GM21737 (cell line): ENCODE results near the gene NEK11.
"Not testable (repeated sequence)": the region's sequence is repeated elsewhere in the genome, so short reads cannot be mapped to it uniquely, and the experiment has no call there.

Source experiments
- ATAC-seq: cut with Tn5 transposase; IDR thresholded peaks from one replicate; pipeline ENCODE4 v1.9.1; 2021; ENCODE audit warnings: mild to moderate bottlenecking, moderate library complexity; ENCODE audit not compliant: unreplicated experiment

The NEK11 gene

DNA sequence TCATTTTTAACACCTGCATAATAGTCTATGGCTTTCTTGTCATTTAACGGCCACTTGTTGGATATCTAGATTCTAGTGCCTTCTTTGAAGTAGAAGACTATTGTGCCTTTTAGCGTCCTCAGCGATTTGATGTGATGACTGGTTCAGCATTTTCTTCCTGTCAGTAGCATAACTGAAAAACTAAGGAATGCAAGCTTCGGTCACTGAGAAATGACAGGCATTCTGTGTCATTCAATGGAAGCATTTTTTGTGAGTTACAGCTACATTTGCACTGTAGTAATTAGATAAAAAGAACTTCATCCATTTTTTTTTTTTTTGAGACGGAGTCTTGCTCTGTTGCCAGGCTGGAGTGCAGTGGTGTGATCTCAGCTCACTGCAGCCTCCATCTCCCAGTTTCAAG, 10.3 kb downstream of the NEK11 start:
- ATAC-seq = no peak

DNA sequence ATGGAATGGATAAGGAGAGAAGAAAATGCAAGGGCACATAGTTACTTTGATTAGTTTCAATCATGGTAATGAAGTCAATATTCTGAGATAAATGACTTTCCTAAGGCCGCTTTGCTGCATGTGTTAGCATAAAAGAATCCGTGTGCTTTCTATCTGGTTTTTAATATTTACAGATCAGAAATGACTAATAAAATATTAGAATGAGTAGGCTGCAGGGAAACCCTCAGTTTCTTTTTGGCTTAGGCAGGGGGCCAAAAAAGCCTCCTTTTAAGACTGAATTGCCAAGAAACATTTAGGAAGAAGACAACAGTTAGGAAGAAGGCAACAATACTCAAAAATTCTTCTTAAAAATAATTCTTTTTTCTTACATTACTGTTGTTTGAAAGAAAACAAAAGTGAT, 11.6 kb downstream of the NEK11 start:
- no peak for ATAC-seq

DNA sequence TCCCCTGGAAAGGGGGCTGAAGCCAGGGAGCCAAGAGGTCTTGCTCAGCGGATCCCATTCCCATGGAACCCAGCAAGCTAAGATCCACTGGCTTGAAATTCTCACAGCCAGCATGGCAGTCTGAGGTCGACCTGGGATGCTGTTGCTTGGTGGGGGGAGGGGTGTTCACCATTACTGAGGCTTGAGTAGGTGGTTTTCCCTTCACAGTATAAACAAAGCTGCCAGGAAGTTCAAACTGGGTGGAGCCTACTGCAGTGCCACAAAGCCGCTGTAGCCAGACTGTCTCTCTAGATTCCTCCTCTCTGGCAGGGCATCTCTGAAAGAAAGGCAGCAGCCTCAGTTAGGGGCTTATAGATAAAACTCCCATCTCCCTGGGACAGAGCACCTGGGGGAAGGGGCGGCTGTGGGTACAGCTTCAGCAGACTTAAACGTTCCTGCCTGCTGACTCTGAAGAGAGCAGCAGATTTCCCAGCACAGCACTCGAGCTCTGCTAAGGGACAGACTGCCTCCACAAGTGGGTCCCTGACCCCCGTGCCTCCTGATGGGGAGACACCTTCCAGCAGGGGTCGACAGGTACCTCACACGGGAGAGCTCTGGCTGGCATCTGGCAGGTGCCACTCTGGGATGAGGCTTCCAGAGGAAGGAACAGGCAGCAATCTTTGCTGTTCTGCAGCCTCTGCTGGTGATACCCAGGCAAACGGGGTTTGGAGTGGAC, 15.8 kb downstream of the NEK11 start:
- ATAC-seq = not testable (repeated sequence)

DNA sequence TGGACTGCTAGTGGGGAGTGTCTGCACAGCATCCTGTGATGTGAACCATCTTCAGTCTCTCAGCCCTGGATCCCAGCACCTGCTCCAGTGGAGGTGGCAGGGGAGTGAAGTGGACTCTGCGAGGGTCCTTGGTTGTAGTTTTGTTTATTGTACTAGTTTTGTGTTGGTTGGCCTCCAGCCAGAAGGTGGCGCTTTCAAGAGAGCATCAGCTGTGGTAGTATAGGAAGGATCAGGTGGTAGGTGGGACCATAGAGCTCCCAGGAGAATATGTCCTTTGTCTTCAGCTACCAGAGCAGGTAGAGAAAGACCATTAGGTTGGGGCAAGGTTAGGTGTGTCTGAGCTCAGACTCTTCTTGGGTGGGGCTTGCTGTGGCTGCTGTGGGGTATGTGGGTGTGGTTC, 20.9 kb downstream of the NEK11 start:
- ATAC-seq = no peak

DNA sequence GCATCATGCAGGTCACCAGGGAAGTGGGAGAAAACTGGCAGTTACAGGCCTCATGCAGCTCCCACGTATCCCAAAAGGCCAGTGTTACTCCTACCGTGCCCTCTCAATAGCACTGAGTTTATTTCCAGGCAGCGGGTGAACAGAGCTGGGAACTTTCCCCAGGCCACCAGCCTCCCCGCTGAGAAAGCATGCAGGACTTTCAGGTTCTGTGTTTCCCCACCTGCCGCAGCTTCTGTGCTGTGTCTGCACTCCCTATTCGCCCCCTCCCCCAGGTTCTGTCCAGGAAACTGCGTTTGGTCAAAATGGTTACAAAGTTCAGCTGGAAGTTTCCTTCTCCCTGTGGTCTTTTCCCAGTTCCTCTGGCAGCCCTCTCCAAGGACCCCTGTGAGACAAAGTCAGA, 21.4 kb downstream of the NEK11 start:
- no peak for ATAC-seq

DNA sequence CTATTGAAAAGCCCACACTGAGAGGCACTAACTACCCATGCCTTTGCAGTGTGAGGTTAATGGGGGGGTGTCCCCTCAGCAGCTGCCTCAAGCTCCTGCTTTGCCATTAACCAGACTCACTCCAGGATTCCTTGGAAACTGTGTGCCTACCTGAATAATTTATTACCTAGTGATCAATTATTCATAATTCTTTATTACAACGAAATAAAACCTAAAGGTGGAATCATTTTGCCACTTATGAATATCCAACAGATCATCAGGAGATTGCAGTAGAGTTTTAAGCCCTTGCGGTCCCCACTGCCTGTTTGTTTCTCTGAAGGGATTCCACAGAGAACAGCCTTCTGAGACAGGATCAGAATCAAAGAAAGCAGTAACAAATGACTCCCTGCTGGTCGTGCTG, 23.3 kb downstream of the NEK11 start:
- no peak for ATAC-seq

DNA sequence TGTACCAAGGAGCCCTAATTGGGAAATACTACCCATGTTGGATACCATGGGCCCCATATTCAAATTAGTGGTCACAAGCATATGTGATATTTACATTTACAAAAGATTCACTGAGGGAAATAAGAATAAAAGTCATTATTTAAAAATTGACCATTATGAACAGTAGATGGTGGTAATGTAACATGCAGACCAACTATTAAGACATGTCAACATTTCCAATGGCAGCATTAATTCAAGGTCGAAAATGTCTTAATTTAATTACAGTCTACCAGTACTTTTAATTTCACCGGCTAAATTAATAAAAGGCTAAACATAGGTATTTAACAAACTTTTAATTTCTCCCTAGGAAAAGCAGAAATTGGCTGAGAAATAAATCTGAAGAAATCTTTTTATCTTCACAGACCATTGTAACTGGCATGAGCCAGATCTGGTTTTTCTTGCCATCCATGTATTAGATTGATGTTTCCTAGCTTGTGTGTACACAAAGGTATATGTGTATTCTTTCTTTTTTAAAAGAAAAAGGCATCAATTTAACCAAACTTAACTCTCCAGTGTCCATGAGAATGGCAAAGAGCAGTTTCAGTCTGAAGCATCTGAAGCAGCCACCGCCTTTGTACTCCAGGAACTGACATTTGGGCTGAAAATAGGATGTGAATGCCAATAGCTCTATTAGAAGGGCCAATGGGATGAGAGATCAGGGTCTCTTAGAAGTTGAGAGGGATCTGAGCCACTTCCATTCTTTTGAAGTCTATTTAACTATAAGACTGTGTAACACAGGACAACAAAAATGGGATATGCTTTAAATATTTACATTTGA, 26.6 kb downstream of the NEK11 start:
- ATAC-seq = no peak

DNA sequence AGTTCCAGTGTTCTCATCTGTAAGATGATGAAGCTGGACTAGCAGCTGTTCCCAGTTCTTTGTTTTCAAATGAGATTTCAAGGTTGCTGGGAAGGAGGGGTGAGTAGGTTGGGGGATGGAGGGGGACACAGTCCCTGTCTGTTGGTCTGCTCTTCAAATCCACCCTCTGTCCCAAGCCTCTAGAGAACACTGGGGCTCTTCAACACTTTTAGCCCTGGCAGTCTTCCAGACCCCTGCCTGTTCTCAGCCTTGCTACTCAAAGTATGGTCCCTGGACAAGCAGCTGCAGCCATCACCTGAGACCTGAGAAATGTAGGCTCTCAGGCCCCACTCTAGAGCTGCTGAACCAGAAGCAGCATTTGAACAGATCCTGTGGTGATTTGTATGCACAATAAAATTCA, 41.3 kb downstream of the NEK11 start:
- ATAC-seq = no peak

DNA sequence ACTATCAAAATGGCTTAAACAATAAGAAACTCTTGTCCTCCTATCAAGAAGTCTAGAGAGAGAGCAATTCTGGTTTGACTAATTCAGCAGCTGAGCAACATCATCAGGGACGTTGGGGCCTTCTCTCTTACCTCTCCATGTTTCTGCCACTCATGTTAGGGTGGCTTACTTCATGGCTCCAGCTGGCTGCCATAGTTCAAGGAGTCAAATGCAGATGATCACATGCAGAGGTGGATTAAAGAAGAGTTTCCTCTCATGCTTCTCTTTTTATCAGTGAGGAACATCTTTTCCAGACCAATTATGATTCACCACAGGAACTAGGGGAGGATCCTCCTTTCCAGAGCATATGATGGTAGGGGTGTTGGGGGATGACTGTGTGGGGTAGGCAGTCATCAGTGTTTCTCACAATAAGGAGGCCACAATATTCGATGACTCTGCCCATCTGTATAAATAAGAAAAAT, 45.5 kb downstream of the NEK11 start:
- no peak for ATAC-seq

DNA sequence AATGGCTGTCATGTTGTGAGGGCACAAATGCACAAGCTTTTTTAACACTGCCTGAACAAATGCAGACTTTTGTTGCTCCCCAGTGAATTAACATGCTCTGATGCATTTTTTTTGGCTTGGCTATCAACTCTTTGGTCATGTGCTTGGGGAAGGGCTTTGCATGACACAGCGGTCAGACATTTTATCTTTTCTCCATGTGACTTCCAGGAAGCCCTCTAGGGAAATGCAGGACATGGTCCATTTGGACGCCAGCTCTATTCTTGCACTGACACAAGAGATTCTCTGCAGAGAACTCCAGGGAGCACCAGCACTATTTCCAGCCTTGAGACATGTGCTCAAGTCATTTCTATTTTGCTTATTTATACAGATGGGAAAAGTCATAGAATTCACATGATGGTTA, 46.2 kb downstream of the NEK11 start:
- no peak for ATAC-seq

DNA sequence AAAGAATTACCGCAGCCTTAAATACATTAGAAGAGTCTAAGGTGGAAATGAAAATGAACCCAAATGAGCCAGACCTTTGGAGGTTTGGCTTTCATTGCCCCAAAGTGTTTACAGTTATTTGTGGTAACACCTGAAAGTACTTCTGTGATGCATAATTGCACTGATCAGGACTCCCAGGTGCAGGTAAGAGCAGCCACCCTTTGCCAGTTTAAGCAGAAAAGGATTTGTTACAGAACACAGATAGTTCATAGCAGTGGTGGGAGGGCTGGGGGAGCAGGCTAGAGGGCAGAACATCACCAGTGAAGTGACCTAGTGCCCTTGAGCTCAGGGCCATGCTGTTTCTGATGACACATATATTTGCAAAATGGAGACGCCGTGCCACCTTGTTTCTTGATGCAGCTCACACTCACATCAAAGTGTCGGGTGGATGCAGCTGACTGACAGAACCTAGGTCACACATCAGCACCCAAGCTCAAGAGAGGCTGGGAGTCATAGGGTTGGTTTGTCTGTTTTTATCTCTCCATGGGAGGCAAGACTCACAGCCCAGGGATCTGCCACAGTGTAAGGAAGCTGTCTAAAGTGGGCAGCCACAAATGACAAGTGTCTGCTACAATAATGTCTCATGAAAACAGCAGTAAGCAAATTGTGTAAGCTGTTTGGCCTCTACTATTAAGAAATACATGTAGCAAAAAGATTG, 49.1 kb downstream of the NEK11 start:
- ATAC-seq = no peak

DNA sequence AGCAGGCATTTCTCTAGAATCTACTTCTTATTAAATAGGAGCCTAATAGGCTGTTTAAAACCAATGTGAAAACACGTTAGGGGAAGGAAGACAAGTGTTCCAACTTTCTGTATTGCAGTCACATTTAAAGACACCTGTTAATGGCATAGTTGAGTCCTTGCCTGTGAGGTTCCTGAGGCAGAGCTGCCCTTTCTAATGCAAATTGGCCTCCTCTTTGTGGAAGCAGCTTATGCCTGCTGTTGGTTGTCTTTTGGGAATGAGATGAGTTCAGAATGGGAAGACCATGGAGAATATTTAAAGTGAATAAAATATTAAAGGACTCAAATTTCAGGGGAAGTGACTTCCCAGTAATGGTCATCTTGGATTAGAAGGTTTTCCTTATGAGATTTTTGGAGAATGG, 51.2 kb downstream of the NEK11 start:
- no peak for ATAC-seq

DNA sequence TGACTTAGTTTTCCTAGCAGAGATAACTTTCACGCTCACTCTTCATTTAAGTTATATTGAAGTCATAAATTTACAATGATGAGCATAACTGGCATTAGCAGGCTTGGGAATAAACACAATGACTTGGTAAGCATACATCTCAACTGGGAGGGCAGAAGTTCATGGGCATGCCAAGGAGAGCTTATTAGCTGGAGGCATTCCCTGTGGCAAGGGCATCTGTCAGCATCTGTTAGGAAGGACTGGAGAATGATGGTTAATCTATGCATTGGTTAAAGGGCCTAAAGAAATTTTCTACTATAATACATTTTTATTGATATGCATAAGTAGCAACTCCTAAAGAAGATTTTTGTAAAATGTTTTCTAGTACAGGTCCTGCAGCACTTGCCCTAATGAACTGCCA, 52.4 kb downstream of the NEK11 start:
- no peak for ATAC-seq

DNA sequence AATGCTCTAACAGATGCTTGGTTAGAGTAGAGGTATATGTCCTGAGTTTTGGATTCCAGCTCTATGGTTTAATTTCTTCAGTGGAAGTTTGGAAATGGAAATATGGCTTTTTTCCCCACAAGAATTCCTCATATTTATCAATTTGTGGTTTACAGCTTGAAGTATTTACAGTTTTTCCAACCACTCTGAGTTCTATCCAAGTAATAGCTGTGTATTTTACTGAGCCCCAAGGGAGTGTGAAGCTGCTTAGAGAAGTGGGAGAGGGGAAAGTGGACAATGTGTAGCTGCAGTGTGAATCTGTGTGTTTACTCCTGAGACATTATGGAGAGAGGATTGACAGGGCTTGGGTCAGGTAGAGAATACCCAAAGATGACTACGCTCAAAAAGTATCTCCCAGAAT, 54.5 kb downstream of the NEK11 start:
- ATAC-seq = no peak

DNA sequence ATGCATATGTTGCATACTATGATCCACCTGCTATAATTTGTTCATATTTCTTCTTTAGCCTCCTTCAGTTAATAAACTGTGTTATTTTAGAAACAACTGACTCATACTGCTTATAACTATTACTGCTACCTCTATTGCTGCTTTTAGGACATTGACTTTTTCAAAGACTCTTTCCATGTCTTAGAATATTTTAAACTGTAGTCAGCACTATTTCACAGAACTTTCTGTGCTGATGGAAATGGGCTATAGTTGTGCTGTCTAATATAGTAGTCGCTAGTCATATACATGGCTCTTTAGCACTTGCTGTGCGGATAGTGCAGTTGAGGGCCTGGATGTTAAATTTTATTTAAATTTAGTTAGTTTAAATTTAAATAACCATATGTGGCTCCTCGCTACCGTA, 55.6 kb downstream of the NEK11 start:
- ATAC-seq = no peak

DNA sequence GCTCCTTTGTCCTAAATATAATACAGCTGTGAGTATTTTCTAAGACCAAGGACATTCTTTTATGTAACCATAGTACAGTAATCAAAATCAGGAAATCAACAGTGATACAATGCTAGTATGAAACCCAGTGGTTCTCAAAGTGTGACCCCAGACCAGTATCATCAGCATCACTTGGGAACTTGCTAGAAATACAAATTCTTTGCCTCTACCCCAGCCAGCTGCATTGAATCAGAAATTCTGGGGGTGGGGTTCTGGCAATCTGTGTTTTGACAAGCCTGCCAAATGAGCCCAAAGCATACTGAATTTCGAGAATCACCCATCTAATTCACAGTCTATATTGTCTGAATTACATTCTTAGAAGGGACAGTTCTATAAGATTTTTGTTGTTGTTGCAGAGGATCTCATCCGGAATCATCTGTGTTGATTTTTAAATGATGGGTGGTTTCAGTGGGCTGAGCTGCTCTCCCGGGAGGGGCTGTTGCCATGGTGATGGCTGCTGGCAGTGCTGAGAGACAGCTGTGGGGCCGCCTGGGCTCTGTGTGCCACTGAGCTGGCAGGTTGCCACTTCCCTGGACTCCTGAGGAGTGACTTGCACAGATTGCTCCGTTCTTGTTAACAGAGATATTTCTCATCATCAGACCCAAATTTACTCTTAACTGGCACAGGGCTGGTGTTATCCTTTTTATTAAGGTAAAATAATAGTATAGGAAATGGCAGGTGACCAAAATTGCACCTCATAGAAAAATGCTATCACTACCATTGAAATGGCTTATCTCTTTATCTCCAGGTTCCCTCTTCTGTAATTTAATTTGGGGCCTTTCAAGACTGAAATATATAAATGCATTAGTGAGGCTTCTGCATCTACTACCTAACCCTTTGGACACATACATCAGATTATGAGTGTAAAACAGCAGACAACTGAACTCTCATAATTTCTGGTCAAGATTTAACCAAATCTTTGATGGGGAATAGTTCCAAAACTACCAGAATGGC, 56.5 kb downstream of the NEK11 start:
- ATAC-seq = no peak

DNA sequence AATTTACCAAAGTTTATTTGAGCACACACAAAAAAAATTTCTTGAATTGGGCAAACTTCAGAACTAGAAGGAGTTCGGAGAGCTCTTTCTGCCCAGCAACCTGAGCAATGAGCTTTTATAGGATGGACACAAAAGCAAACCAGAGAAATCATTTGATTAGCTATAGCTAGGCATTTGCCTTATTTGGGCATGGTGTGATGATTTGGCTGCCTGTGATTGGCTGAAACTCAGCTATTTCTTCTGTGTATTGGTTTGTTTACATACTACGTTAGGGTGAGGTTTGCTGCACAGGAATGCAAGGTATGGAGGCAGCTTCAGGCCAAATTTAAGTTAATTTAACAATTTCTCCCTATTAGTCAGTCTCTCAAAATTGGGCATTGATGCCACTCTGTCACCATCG, 65.1 kb downstream of the NEK11 start:
- no peak for ATAC-seq

DNA sequence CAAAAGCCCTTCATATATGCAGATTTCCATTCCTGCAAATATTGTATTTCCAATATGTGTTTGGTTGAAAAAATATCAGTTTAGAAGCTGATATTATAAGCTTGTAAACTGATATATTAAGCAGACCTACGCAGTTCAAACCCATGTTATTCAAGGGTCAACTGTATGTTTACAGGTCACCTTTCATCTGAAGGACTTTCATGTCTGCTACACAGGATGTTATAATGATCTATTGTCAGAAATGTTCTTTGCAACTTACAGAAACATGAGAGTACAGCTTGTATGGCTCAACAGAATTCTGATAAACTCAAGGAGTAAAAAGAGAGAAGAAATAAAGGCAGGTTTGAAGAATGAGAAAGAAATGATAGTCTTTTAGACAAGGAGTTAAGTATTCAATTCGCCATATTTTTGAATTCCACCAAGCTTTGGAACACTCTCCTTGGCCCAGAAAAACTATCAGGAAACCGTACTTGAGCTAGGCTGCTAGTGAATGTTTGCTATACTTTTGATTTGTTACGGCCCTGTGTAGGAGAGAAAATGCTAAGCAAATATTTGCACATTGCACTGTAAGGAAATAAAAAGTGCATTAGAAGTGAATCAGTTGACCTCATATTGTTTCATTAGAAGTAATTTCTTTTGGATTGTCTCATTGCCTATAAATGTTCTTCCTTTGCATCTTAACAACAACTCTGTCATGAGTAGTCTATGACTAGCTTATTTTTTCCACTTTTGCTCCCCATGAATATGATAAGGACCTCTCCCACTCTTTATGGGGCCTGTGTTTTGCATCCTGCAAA, 81.2 kb downstream of the NEK11 start:
- no peak for ATAC-seq

DNA sequence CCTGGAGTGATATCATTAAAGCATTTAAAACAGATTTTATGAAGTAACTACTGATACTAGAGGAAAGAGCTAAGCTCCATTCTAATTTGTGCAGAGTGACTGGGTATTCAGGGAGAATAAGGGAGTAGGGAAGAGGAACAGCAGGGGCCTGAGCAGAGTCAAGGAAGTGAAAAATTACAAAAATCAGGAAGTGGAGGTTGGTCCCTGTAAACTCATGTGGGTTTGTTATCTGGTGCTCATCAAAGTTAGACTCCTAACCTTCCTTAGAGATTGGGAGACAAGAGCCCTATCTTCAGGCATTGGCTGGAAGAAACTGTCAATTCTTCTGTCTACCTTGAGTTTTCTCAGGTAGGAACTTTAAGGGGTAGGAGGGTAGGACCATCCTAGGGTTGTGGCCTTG, 82.5 kb downstream of the NEK11 start:
- no peak for ATAC-seq

DNA sequence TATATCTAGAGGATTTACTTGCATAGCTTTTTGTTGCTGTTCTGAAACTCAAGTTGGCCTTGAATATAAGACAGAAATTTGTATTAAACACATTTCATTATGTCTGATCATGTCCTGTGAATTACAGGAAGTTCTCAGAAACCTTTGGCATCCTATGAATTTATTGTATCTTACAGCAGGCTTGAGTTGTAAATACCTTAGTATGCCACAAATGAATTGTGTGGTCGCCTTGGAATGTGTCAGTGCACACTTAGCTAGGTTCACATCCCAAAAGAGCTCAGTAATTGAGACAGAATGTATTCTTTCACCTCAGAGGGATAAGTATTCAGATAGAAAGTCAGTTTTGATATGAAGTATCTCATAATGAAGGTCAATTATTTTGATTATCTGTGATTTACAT, 83.4 kb downstream of the NEK11 start:
- no peak for ATAC-seq
